Fibroblast of villous mesenchyme (primary cell): ENCODE measurements around the gene SERGEF. TPM values are rescaled to one million over a fixed set of nuclear protein-coding genes. Genes with fewer than 3 reads are reported as not detected.
"Not testable (repeated sequence)": the region's sequence is repeated elsewhere in the genome, so short reads cannot be mapped to it uniquely, and the experiment has no call there.

Experiments
- DNase-seq: peaks from one replicate; pipeline ENCODE4 v3.0.0-alpha.2; 2010; ENCODE audit warnings: low read depth
- H3K4me3 ChIP-seq: 2 replicates; pipeline ENCODE4 v1.5.1; 2011; ENCODE audit warnings: low read depth, mild to moderate bottlenecking, low read length
- CTCF ChIP-seq: IDR thresholded peaks from 2 replicates; pipeline ENCODE4 v1.5.1; 2012; ENCODE audit warnings: low read depth, mild to moderate bottlenecking, low read length; ENCODE audit not compliant: insufficient read depth
- total RNA-seq: library from RNA; depleted of rRNA; stranded (reverse); fragments of >200 nt; gene quantifications from 2 replicates; pipeline ENCODE4 v1.2.3, GENCODE V29; 2012

The SERGEF gene
- total RNA-seq, 1 donor = 21.2 TPM

- no peak for DNase-seq
- H3K4me3 ChIP-seq = no peak overlapping the region
- no peak for TF ChIP-seq CTCF
Observed at GRCh38 chr11:17873586-17873985, 139.3 kb downstream of the SERGEF start.

GRCh38 chr11:17868398-17868797 lies 144.4 kb downstream of the SERGEF start:
- not testable (repeated sequence) for DNase-seq, H3K4me3 ChIP-seq

GRCh38 chr11:17867341-17867740 lies 145.5 kb downstream of the SERGEF start:
- DNase-seq = no peak

GRCh38 chr11:17865765-17866428 lies 146.9 kb downstream of the SERGEF start:
- no peak overlapping the region for H3K4me3 ChIP-seq
- DNase-seq = no peak
- no peak for TF ChIP-seq CTCF

More at GRCh38 chr11:17867341-17867740, 145.5 kb downstream of the SERGEF start:
- H3K4me3 ChIP-seq = no peak overlapping the region
- TF ChIP-seq CTCF = no peak

- no peak for DNase-seq
- peak; percentile 54 for TF ChIP-seq CTCF
- no peak overlapping the region for H3K4me3 ChIP-seq
Observed at GRCh38 chr11:17864478-17864941, 148.3 kb downstream of the SERGEF start.

- no peak overlapping the region for H3K4me3 ChIP-seq
- DNase-seq = no peak
- TF ChIP-seq CTCF = no peak
Observed at GRCh38 chr11:17861036-17861755, 151.7 kb downstream of the SERGEF start.

- TF ChIP-seq CTCF = no peak
- no peak overlapping the region for H3K4me3 ChIP-seq
- DNase-seq = no peak
Observed at GRCh38 chr11:17859552-17859951, 153.3 kb downstream of the SERGEF start.
